PC-9 (cell line): ENCODE data around the gene PIPOX.

Source experiments
- CTCF ChIP-seq: fragments of 200-600 bp; sonication (generic); conservative IDR thresholded peaks from 2 replicates; pipeline ENCODE4 v1.6.1; 2017; ENCODE audit warnings: mixed run types, antibody characterized with exemption, mild to moderate bottlenecking, moderate library complexity
- EZH2 ChIP-seq: fragments of 200-600 bp; sonication (generic); IDR thresholded peaks from 2 replicates; pipeline ENCODE4 v1.8.0; 2017; ENCODE audit warnings: antibody characterized with exemption, low read depth

- TF ChIP-seq EZH2 (no peak), CTCF (no peak)
These were observed 26.4 kb upstream of the PIPOX start for GRCh38 chr17:29016345-29017210.
